ENCODE results near the gene PBX1.

- TF ChIP-seq POLR2A (IDR thresholded peaks at IDR 0.05) (no peak), CTCF (IDR thresholded peaks at IDR 0.05) (no peak), EP300 (IDR thresholded peaks at IDR 0.05) (no peak)
Observed at GRCh38 chr1:164591858-164592257, 32.9 kb downstream of the PBX1 start.
